ENCODE measurements around the gene TNS3. TPM values are rescaled to one million over a fixed set of nuclear protein-coding genes. Genes with fewer than 3 reads are reported as not detected.
A peak's percentile ranks its signal among the peaks of the same experiment; 100 is the strongest.

TNS3 gene
- total RNA-seq, 4 donors from 2014 or later = 34.6 to 52.5 (median 48.6) TPM

GRCh38 chr7:47514818-47515217 is 67.1 kb downstream of the TNS3 start:
- H3K27me3 ChIP-seq = no peaks in the 10 kb centered on the region
- no peak for DNase-seq (ENCODE audit: extremely low spot score)
- H3K4me3 ChIP-seq = no peak overlapping the region
- H3K4me1 ChIP-seq = peaks cover 29 to 70% (median 48%) of the 10 kb centered on the region in 4 donors
- 95% methylated on average over 3 of the region's 3 CpGs for WGBS
- no peaks in the 10 kb centered on the region for H3K36me3 ChIP-seq
- H3K9me3 ChIP-seq = no peaks in the 10 kb centered on the region
- no peak overlapping the region for H3K27ac ChIP-seq (replicated peaks in 1 of 4)
- TF ChIP-seq POLR2A (IDR thresholded peaks at IDR 0.05; ENCODE audit: low read depth) = no peak
- intact Hi-C loops (cut with DNase I) = loop anchor here (10.0 kb wide), 1 partner anchor 120 kb away; no protein-coding TSS in a partner anchor

DNA sequence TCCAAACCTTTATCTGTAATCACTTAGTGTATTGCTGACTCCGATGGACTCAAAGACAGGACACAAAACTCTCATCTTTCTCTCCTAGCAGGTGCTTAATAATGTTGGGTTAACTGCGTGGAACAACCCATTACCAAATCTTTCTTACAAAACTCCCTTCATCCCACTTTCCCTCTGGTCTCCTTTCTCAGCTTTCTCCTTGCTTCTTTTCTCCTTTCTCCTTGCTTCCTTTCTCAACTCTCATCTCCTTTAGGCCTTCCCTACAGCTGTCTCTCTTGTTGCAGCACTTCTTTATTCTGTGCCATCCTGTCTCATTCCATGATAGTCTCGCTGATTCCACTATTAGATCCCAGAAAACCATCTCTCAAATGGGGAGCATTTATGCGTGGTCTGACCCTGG is 67.5 kb downstream of the TNS3 start:
- intact Hi-C loops (cut with DNase I) = loop anchor here (10.0 kb wide), 1 partner anchor 120 kb away; no protein-coding TSS in a partner anchor
- peaks cover 29 to 65% (median 47%) of the 10 kb centered on the region in 4 donors for H3K4me1 ChIP-seq
- no peak overlapping the region for H3K4me3 ChIP-seq
- no peaks in the 10 kb centered on the region for H3K9me3 ChIP-seq
- 89% methylated on average over 4 of the region's 4 CpGs for WGBS
- H3K27ac ChIP-seq (replicated peaks in 1 of 4) = peak overlapping the region; percentile 26 to 62 (median 38)
- no peaks in the 10 kb centered on the region for H3K36me3 ChIP-seq
- TF ChIP-seq CTCF (IDR thresholded peaks at IDR 0.05) = no peak
- TF ChIP-seq POLR2AphosphoS5 (IDR thresholded peaks at IDR 0.05) = no peak
- no peak for TF ChIP-seq POLR2A (IDR thresholded peaks at IDR 0.05; ENCODE audit: low read depth)
- no peak for TF ChIP-seq EP300 (IDR thresholded peaks at IDR 0.05)
- no peak for DNase-seq (ENCODE audit: extremely low spot score)
- no peaks in the 10 kb centered on the region for H3K27me3 ChIP-seq

- Histone ChIP-seq H3K27me3 (no peaks in the 10 kb centered on the region), H3K4me3 (no peak overlapping the region), H3K9me3 (no peaks in the 10 kb centered on the region), H3K4me1 (peaks cover 29 to 59% (median 44%) of the 10 kb centered on the region in 4 donors), H3K27ac (replicated peaks in 1 of 4) (peak overlapping the region; percentile 27 to 62 (median 38)), H3K36me3 (no peaks in the 10 kb centered on the region)
- DNase-seq (ENCODE audit: extremely low spot score) = no peak
- intact Hi-C loops (cut with DNase I) = loop anchor here (10.0 kb wide), 1 partner anchor 121 kb away; no protein-coding TSS in a partner anchor
- TF ChIP-seq CTCF (IDR thresholded peaks at IDR 0.05) (no peak), POLR2AphosphoS5 (IDR thresholded peaks at IDR 0.05) (peak; percentile 63 to 66)
- 19% methylated on average over 12 of the region's 12 CpGs for WGBS
Measured at GRCh38 chr7:47513741-47514241, 68.1 kb downstream of the TNS3 start.

GRCh38 chr7:47512481-47513176 is 69.3 kb downstream of the TNS3 start:
- intact Hi-C loops (cut with DNase I) = loop anchor here (10.0 kb wide), 1 partner anchor 122 kb away; no protein-coding TSS in a partner anchor
- TF ChIP-seq CTCF (IDR thresholded peaks at IDR 0.05) = no peak
- no peak for TF ChIP-seq EP300 (IDR thresholded peaks at IDR 0.05)
- no peak for TF ChIP-seq POLR2AphosphoS5 (IDR thresholded peaks at IDR 0.05)
- no peak for TF ChIP-seq POLR2A (IDR thresholded peaks at IDR 0.05; ENCODE audit: low read depth)
- Histone ChIP-seq H3K4me3 (no peak overlapping the region), H3K27me3 (no peaks in the 10 kb centered on the region), H3K9me3 (no peaks in the 10 kb centered on the region), H3K4me1 (peaks cover 31 to 59% (median 46%) of the 10 kb centered on the region in 4 donors), H3K27ac (replicated peaks in 1 of 4) (peak overlapping the region in 1 of 4 donors; percentile 62), H3K36me3 (no peaks in the 10 kb centered on the region)
- WGBS = 79% methylated on average over 5 of the region's 5 CpGs
- DNase-seq (ENCODE audit: extremely low spot score) = no peak

DNA sequence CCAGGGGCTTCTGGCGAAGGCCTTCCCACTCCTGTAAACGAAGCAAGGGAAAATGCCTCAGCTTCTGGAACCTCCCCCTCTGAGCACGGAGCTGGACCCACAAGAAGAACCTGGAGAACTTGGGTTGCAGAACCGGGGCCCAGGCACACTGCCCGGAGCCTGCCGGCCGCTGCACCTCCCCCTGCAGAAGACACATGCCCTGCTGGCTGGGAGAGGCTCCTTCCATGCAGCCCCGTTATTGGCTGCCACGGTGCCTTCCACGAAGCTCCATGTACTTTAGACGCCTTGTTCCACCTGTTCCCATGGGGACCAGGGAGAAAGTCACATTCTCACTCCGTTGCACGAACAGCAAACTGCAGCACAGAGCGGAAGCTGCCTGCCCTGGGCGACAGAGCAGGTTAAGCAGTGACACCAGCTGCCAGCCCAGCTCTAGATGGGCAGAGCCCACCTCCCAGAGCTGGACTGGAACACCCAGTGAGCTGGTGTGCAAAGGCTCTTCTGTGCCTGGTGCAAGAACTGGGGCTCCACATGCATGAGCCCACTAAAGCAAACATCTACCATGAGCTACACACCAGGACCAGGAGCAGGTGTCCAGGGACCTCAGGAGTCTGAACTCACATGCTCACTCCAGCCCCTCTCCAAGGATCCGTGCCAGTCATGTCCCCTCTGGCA is 70.1 kb downstream of the TNS3 start:
- TF ChIP-seq EP300 (IDR thresholded peaks at IDR 0.05) (no peak), POLR2A (IDR thresholded peaks at IDR 0.05; ENCODE audit: low read depth) (no peak)
- 93% methylated on average over 15 of the region's 16 CpGs for WGBS
- H3K27ac ChIP-seq (replicated peaks in 1 of 4) = no peak overlapping the region
- no peaks in the 10 kb centered on the region for H3K36me3 ChIP-seq
- no peak overlapping the region for H3K4me3 ChIP-seq
- peaks cover 37 to 60% (median 54%) of the 10 kb centered on the region in 4 donors for H3K4me1 ChIP-seq
- H3K27me3 ChIP-seq = no peaks in the 10 kb centered on the region
- DNase-seq (ENCODE audit: extremely low spot score) = no peak
- intact Hi-C loops (cut with DNase I) = loop anchor here (10.0 kb wide), 1 partner anchor 123 kb away; no protein-coding TSS in a partner anchor
- no peaks in the 10 kb centered on the region for H3K9me3 ChIP-seq
